CD4-positive, alpha-beta T cell treated with Interleukin-6 for 4 hours (primary cell): ENCODE results near the gene OVAAL.
"Not testable (repeated sequence)": the region's sequence is repeated elsewhere in the genome, so short reads cannot be mapped to it uniquely, and the experiment has no call there.

Source experiments
- DNase-seq: peaks from one replicate; pipeline ENCODE4 v3.0.0-alpha.2; 2020; ENCODE audit warnings: mixed read lengths

Gene OVAAL

DNA sequence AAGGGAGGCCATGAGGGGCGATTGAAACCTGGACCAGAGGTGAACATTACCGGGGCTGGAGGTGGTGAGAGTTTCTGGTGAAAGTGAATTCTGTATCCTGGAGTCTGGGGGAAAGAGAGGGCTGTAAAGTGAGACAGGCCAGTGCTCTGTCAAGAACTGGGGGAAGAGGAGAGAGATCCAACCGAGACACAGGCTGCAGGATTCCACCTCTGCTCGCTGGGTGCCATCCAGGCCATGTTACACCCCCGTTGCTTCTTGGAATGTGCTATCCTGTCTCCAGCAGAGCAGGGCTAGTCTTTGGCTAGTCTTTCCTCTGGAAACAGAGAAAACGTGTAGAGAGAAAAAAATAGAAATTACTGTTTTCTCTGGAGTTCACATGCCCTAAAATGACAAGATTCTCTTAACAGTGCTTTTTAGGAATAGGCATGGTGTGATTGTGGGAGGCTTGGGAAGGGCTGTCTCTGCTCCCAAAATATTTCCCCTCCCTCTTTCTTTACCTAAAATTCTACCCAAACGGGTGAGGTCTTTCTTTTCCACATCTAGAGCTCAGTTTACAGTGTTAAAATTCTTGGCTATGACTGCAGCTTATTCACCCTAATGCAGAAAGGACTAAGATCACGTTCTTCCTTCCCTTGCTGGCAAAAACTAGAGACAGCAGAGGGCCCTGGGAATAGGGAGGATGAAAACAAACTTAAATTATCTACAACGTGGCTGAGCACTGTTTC lies 16.5 kb upstream of the OVAAL start:
- no peak for DNase-seq

DNA sequence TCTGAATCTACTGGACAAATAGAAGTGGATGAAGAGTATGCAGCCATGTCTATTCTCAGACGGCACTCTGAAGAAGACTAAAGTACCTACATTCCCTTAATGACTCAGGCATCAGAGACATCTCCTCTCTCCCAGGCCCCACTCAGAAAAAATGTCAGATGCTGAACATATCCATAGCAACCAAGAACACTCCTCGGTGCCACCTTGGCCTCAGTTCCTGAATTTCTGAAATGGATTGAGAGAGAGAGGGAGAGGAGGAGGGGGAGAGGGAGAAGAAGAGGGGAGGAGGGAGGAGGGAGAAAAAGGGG lies 16.0 kb upstream of the OVAAL start:
- no peak for DNase-seq

DNA sequence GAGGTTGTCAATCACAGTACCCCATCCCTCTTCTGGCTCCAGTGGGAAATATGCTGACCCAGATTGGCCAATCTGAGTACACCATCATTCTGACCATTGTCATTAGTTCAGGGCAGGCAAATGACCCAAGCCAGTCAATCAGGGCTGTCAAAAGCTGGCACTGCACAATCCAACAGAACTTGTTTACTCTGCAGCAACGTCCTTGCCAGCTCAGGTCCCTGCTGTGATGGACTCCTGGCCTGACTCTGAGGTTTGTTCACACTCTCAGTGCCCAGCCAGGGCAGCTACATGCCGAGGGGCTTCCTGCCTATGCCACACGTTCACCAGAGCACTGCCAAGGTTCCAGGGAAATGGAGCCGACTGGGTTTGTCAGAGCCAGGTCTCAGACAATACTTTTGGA lies 14.7 kb upstream of the OVAAL start:
- no peak for DNase-seq

DNA sequence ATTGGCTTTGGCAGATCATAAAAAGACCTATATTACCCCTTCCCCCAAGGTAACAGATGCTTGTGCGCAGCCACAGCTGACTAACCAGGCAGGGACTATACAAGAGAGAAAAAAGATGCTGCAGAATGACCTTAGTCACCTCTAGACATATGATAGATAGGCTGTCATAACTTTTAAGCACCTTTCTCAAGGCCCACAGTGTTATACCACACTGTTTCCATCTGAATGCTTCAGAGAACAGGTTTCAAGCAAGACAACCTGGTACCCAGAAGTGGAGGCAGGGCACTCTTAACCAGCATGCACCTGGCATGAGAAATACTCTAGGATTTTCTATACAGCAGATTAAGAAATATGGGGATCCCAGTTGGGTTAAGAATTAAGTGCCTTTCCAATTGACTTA lies 12.8 kb upstream of the OVAAL start:
- DNase-seq, result no peak

DNA sequence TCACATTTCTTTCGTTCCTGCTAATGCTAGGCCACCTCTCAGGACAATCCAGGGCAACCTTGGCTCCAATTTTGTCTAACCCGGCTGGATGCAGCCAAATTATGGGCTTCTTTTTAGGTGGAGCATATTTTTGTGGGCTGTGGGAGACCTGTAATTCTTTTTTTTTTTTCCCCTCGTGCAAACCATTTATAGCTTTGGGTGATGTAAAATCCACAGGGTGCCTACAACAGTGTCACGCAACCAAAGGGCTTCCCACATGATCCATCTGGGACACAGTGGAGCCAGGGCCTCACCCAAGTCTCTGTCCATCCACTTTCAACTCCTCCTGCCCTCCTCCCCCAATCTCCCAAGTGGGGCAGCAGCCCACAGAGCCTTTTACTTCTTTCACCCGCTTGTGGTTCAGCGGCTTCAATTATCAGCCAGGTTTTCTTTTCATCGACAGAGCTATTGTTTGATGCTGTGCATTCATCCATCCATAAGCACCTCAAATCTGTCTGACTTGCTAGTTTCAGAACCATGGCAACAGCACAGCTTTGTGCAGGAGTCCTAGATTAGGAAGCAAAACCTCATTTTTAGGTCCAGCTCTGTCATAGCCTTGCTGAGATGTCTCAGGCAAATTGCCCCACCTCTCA lies 10.0 kb upstream of the OVAAL start:
- no peak for DNase-seq

DNA sequence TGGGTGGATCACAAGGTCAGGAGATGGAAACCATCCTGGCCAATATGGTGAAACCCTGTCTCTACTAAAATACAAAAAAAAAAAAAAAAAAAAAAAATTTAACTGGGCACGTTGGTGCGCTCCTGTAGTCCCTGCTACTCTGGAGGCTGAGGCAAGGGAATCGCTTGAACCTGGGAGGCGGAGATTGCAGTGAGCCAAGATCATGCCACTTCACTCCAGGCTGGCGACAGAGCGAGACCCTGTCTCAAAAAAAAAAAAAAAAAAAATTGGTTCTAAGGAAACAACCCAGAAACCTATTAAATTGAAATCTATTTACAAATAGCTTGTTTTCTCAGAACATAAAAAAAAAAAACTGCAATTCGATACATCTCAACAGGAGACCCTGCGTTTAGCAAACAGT lies 9.0 kb upstream of the OVAAL start:
- not testable (repeated sequence) for DNase-seq

DNA sequence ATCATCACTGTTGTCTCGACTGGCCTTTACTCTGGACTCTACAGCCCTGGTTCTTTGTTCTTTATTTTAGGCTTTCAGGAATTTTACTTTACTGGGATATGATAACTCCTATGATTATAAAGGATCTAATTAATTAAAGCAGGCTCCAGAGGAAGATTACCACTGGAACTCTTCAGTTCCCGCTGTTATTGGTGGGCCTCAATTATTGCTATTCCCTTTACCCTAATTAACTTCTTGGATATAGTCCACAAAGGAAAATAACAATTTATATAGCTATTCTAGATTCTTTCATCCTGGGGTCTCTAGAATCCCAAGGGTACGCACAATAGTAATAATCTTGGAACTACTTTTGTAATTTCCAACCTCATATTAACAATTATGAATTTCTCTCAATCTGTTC lies 8.5 kb upstream of the OVAAL start:
- no peak for DNase-seq

DNA sequence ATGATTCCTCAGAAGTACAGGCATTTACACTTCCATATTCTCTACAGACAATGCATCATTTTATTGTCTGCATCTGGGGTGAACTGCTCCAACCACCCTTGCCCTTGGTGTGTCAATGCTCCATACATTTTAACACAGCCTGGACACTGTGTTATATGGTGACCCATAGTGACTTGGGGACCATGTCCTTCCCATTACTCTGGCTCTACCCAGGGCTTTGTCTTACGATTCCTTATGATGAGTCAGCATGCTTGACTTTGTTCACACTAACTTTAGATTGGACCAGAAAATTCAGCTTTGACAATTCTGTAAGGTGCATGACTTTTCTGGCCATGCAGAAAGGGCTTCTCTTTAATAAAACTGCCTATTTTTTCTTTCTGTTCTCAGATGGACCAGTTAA lies 6.8 kb upstream of the OVAAL start:
- no peak for DNase-seq

DNA sequence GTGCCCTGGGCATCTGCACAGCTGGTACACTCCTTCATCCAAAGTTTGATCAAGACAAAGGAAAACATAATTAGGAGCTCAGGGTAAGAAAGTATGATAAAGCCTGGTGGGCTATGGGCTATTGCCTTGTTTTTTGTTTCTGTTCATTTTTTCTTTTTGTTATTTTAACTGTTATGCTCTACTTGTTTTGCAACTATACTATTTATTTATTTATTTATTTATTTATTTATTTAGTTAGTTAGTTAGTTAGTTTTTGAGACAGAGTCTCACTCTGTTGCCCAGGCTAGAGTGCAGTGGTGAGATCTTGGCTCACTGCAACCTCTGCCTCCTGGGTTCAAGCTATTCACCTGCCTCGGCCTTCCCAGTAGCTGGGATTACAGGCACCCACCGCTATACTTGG lies 5.7 kb upstream of the OVAAL start:
- DNase-seq, result not testable (repeated sequence)

DNA sequence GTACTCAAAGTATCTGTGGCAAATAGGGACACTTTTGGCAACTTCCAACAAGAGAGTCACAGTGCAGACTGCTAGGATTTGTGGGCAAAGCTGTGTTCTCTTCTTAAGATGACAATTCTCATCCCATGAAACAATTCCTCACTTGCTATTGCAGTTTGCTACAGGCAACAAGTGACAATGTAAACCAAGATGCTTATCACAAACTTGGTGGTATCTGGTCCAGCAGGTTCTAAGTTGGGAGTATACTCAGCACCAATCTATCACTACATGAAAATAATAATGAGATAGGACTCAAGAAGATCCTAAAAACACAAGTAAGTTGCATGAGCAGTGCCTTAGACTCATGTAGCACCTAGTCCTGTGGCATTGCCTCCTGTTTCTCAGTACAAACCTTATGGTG lies 3.4 kb upstream of the OVAAL start:
- DNase-seq, result no peak

DNA sequence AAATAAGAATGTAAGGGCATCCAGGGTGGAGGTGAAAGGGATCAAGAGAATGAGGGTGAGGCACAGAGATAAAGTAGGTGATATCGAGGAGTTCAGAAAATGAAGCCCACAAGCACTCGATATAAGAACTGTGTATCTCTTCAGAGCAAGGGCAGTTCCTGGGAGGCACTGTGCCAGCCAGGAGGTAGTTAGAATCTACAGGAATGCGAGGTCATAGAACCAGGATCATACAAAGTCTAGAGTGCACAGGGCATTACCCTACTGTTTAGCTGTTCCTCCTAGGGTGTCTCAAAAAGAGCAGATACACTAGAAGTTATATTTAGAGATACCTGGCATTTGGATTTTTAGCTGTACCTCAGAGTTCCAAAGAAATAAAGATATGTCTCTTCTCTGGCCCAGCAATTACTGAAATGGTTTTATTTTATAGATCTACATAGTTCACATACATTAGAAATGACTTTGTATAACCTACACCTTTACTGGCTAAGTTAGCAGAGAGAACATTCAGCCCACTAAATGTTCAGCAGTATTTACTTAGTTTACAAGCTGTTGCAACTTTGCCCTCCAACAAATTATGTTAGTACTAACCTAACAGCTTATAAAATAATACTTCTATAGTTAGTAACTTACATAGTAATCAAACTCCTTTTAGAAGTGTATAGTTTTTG lies 1.6 kb downstream of the OVAAL start:
- no peak for DNase-seq

DNA sequence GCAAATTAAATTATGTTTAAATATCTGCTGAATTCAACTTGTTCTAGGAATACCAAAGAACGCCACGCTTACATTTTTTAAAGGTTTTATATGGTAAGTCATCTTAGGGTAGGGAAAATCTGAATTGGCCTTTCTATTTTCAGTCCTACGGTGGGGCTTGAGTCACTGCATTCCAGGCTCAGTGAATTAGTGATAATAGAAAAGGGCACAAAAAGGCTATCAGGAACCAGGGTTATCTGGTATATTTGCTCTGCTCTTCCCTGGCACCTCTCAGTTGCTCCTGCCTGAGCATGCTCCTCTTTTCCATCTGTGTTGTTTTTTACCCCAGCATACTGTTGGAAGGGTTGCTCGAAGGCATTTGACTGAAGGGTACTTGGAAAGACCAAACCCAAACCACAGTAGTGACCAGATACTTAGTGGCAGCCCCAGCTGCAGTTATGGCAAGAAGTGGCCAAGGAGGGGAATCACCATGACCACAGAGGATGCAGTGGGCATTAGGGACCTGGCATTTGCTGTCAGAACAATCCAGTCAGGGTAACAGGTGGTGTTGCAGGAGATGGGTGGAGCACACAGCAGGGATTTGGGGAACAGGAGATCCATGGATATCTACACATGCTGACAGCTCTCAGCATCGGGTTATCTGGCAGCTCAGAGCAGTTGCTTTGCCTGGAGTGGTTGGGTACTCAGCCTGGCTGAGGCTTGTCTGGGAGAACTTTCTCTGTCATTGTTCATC lies 2.3 kb downstream of the OVAAL start:
- DNase-seq, result no peak

DNA sequence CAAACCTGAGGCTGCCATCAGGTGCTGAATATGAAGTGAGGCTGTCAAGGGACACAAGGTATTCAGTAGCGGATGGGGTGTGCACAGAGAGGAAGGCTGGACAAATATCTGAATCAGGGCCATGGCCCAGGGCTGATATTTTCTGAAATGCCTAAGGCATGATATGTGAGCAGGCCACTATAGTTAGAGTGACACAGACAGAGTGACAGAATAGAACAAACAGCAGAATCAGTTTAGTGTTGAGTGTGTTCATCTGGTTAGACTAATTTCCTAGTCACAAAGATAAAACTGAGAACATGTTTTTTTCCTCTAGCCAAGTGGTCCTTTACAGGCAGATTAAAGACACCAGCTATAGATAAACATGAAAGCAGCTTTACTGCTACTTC lies 3.9 kb downstream of the OVAAL start:
- no peak for DNase-seq

DNA sequence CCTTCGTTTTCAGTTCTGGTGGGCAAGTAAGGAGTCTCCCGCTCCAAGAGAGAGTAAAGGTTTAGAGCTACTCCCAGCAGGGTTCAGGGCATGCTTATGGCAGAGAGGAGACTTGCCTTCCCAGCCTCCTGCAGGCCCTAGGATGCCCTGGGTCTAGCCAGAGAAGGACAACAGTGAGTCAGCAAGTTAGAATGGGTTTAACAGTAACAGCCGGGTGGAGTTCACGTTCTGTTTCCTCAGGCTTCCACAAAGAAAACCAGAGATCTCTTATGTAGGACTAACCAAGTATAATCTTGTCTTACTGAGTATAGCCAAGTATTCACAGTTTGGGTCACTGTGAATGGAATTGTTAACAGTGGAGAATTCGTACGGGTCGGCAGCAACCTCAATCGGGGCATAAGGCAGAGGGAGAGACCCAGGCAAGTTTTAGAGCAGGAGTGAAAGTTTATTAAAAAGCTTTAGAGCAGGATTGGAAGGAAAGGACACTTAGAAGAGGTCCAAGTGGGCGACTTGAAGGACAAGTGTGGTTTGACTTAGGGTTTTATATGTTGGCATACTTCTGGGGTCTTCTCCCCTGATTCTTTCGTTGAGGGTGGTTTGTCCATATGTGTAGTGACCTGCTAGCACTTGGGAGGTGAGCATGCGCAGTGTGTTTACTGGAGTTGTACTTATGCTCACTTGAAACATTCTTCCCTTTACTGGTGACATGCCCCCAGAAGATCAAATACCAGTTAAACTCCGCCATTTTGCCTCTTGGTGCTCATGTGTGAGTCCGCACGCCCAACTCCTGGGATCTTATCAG lies 4.5 kb downstream of the OVAAL start:
- no peak for DNase-seq

DNA sequence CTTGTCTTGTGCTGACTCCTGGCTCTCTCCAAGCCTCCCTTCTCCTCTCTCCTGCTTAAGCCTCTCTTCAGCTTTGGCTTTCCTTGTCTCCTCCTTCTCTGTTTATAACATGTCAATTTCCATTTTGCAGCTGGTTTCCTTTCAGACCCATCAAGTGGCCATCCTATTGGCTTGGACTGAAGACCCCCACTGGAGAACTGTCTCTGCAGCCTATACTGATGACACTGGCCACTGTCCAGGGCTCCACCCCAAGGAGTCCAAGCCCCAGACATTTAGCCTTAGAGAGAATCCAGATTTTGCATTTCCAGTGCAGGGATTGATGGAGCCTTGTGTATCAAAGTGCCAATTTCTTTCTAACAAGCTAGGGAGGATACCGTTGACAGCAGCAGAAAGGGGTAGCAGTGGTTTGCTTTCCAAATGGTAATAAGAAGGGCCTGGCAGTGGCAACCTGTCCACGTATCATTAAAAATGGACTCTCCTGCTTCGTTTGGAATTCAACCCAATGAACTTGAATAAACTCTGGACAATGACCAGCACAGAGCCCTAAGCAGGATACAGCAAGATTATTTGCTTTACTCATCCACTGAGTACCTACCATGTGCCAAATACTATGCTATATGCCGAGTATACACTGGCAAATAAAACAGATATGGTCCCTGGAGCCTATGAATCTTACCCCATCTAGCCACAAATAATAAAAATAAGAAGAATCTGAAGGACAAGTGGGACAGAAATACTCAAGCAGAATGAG lies 6.5 kb downstream of the OVAAL start:
- no peak for DNase-seq

DNA sequence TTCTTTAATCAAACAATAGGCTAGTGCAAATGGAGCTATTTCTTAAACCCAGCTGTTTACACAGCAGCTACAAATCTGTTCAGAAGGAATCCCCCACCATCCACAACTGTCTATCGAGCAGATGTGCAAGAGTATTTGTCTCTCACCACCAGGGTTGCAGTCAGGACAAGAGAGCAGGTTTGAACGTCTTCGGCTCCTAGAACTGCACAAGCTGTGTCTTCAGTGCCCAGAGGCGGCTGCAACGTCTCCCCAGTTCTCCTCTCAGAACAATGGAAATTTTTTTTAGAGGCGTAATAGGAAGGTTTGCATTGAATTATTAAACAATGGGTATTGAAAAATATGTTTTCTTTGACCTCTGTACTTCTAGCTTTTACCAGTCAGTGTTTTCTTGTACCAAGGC lies 7.3 kb downstream of the OVAAL start:
- DNase-seq, result no peak

DNA sequence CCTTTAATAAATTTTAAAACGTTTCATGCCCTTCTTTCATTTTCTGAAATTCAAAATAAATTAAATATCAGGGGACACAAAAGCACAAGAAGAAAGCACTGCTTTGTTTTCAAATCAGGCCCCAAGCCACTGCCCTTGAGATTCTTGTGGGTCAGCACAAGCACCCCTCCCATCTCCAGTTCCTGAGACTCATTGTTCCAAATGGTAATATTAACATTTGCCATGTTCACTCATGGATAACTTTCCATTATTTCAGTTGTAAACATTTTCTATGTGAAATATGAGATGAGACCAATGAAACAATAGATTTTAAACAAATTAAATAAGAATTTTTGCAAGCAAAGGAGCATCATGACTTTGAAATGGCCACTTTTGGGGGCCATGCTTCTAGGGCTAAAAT lies 7.7 kb downstream of the OVAAL start:
- DNase-seq, result no peak

DNA sequence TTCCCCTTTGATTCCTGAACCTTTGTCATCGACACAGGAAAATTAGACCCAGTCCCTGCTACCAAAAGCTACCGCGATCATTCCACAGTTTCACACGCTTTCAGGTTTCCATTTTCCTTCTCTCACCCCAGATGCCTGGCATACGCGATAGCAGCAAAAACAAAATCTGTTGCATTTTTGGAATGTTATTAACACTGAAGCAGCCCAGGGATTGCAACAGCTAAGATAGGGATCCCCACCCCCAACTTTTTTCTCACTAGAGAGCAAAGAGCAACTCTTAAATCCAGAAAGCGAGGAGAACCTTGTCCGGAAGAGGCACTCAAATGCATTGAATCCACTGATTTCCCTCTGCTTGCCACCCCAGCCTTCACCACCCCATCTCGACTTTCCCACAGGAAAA lies 8.9 kb downstream of the OVAAL start:
- no peak for DNase-seq

DNA sequence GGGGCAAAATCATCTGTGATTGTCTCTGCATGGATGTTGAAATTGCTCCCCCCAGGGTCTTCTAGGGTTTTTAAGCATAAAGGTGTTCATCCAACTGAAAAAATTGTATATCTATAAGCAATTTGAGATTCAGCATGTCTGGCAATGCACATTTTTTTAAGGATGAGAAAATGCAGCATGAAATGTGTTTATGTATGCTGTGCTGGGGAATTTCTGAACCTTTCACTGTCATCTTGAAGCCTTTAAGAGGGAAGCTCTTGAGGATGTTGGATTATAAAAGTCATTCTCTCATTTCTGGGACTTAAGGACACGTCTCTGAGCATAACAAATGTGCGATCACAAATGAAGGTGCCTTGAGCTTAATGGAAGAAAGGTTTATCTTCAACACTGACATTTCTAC lies 9.4 kb downstream of the OVAAL start:
- DNase-seq, result no peak

DNA sequence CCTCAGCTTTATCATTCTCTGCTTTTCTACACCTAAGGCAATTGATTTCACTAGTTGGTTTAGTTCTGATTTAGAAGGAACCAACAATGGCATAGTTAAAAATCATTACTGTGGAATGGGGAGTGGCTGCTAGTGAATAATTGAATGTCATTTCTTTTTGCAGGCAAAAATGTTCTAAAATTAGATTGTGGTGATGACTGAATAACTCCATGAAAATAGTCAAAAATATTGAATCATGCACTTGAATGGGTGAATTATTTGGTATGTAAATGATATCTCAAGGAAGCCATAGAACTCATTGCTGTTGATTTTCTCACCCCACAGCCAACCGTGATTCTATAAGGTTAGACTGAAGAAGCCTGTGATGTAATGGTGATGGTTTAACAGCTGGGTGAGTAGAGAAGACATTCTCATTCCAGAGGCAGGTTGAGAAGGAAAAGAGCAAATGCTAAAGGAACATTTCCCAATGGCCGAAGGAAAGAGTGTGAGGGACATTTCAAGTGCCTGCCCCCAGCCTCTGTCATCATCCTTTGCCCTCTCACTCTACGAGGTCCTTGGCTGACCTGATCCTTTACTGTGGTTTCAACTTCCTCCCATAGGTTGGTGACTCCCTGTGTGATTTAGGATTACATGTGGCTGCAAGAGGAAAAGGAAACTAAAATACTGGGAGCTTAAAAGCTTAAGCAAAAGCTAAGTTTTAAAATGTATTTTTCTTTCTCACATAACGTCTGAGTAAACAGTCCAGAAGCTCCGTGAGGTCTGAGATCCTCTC lies 12.5 kb downstream of the OVAAL start:
- DNase-seq, result no peak

DNA sequence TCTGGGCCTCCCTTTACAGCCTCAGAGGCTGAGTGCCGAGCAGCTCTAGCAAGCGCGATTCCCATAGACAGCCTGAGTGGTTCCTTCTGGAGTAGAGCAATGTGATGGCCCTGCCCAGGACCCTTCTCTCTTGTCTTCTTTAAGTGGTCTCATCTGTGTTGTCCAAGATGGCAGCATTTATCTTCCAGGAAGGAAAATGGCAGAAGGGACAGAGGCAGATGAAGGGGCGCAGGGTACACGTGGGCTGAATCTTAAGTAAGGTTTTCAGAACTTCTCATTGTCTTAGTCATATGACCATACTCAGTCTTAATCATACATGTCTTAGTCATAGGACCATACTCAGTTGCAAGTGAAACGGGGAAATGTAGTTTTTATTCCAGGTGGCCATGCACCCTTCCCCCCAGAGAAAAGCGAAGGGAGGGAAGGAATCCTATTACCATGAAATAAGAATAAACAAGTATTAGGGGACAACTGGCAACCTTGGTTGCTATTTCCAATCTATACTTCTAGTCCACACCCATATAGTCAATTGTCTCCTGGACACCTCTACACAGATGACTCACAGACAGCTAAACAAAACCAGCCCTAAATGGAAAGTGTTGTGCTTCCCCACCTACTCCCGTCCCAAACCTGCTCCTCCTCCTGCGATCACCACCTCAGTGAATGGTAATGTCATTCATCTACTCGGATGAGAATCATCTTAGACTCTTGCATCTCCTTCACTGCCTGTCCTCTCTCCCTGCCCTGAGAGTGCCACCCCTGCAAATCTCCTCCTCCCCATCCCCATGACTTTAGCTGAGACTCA lies 13.3 kb downstream of the OVAAL start:
- no peak for DNase-seq
